GM19468 (cell line): ENCODE measurements around the gene HABP4.

Experiments
- ATAC-seq: cut with Tn5 transposase; IDR thresholded peaks from one replicate; pipeline ENCODE4 v1.9.1; 2021; ENCODE audit warnings: mild to moderate bottlenecking, moderate library complexity, moderate number of reproducible peaks; ENCODE audit not compliant: unreplicated experiment; ENCODE audit errors: extremely low read depth

The HABP4 gene

DNA sequence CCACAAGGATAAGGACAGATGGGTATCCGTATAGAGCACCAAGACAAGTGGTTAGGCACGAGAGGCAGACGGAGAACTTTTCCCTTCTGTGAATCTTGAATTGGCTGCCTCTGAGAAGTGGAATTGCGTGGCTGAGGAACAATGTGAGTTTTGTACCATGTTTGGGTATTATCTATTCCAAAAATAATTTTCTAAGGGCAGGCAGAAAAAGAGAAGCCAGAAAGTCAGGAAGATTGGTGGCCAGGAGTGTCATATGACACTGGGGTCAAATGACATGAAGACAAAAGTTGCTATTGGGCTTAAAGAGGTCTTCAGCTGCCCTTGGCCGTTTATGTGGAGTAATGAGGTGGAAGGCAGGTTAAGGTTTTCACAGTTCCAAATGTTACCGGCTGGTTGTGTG is 14.5 kb downstream of the HABP4 start:
- ATAC-seq = no peak

- ATAC-seq = no peak
These were observed 17.8 kb downstream of the HABP4 start for GRCh38 chr9:96467784-96468183.

DNA sequence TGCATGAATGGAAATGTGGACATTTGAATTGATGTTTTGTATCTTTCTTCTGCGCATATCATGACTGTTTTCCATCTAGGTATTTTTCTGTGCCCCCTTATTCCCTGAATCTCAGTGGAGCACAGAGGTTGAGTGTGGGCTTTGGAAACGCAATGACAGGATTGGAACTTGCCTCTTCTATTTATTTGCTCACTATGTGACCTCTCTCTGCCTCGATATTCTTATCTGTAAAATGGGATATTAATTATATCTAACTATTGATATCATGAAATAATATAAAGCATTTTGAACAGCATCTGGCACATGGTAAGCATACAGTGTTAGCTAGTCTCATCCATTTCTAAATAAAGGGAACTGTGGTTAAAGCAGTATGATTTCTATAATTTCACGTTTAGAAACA is 26.0 kb downstream of the HABP4 start:
- no peak for ATAC-seq

- ATAC-seq = no peak
These were observed 26.6 kb downstream of the HABP4 start for GRCh38 chr9:96476591-96476990.

DNA sequence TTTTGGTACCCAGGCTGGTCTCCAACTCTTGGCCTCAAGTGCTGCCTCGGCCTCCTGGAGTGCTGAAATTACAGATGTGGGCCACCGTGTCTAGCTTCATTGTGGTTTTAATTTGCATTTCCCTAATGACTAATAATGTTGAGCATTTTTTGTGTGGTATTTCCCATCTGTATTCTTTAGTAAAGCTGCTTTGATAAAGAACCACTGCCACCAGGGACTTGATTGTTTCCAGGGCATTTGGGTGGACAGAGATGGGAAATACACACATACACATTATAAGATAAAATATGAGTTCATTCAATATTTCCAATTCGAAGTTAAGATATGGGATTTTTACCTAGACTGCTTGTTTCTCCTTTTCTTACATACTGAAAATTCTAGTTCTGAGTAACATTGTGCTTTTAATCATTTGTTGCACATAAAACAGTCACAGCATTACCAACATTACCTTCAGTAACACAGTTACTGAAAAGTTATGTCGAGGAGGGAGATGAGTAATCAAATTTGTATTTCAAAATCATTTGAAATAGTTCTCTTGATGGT is 28.9 kb downstream of the HABP4 start:
- ATAC-seq = no peak

- ATAC-seq = no peak
These were observed 30.8 kb downstream of the HABP4 start for GRCh38 chr9:96480736-96481135.

DNA sequence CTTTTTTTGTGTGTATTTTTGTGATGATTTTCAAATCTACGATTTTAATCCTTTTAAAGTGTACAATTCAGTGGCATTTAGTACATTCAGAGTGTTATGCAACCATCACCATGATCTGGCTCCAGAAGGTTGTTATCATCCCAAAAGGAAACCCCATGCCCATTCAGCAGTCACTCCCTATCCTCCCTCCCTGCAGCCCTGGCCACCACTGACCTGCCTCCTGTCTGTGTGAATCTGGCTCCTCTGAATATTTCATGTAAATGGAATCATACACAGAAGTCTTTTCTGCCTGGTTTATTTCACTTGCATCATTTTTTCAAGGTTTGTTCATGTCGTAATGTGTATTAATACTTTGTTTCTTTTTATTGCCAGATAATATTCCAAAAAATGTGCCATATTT is 32.5 kb downstream of the HABP4 start:
- no peak for ATAC-seq

GRCh38 chr9:96483197-96483596 is 33.2 kb downstream of the HABP4 start:
- no peak for ATAC-seq

GRCh38 chr9:96483733-96484390 is 33.9 kb downstream of the HABP4 start:
- no peak for ATAC-seq

GRCh38 chr9:96484521-96484931 is 34.6 kb downstream of the HABP4 start:
- peak; percentile 82 for ATAC-seq

DNA sequence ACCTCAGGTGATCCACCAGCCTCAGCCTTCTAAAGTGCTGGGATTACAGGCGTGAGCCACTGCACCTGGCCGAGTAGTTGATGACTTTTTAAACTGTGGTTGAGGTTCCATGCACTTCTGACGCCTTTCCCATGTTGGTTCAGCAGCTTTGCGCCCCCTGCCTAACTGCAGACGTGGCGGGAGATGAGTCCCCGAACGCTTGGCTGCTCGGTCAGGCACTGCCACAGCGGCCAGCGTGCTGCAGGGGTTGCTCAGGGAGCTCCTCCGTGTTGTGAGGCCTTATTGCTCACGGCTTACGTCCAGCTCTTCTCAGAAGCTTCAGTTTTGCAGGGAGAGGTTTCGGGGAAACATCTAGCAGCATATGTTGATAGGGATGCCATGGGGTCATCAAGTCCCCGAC is 35.3 kb downstream of the HABP4 start:
- no peak for ATAC-seq

GRCh38 chr9:96486386-96487028 is 36.5 kb downstream of the HABP4 start:
- ATAC-seq = no peak

GRCh38 chr9:96487029-96487396 is 37.0 kb downstream of the HABP4 start:
- ATAC-seq = no peak

GRCh38 chr9:96487949-96488348 is 38.0 kb downstream of the HABP4 start:
- ATAC-seq = no peak

GRCh38 chr9:96489482-96489979 is 39.6 kb downstream of the HABP4 start:
- no peak for ATAC-seq

DNA sequence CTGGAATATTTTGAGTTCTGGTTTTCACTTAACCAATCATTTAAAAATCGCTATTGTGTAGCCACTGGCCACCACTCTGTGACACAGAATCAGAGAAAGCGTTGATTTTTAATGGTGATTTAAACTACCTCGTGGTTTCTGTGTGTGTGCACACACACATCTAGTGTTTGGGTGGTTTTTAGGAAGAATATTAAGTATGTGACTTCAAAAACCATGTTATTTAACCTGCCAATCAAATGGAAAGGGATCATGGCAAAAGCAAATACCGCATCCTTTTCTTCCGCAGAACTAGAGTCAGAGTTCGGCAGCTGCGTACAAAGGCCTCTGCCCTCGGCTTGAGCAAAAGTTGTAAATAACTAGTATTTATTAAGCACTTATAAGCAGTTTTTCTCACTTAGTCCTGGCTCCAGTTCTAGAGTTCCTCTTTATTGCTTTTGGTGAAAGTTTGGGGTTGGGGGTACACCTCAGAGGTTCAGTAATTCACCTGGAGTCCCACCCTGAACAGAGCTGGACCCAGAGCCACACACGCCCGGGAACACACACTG is 40.6 kb downstream of the HABP4 start:
- ATAC-seq = no peak

- no peak for ATAC-seq
These were observed 41.3 kb downstream of the HABP4 start for GRCh38 chr9:96491079-96491879.

DNA sequence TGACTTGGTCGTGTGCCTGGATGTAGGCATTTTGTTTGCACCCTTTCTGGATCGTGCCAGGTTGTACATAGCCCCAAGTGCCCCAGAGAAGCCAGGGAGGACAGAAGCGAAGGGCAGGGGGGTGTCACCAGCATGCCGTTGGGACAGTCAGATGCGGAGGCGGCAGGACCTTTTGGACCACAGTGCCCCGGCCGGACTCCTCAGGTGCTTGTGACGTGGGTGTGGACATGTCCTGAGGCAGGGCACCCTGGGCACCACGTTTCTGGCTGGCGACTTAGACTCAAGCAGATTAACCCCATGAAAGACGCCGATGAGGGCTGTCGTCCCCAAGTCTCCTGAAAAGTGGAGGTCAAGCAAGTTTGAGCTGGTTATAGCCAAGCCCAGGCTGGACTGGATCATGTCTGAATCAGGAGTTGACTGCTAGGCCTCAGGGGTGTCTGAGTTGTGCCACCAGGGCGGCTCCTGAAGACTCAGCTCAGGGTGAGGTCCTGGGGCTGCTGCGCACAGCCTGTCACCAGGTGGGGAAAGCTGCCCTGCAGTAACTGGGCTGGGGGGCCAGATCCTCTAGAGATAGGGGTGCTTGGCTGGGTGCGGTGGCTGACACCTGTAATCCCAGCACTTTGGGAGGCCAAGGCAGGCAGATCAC is 42.0 kb downstream of the HABP4 start:
- no peak for ATAC-seq

GRCh38 chr9:96492993-96493531 is 43.1 kb downstream of the HABP4 start:
- no peak for ATAC-seq

DNA sequence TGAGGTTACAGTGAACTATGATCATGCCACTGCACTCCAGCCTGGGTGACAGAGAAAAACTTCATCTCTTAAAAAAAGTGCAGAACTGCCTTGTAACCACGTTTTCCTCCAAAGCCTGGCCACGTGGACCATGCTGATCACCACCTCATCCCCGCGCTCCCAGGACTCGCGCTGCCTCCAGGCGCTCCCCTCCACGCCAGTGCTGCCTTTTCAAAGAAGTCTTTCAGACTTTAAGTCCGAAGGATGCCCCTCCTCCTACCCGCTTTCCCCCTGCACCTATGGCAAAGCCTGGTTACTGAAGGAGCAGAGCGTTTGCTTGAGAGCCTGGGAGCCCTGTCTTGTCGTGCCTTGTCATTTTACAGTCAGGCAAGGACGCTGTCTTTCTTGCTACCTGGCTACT is 43.8 kb downstream of the HABP4 start:
- ATAC-seq = no peak
